Embryonic facial prominence (tissue), 1 donor: ENCODE data around the gene OLAH.

Source experiments
- DNase-seq: peaks from one replicate; pipeline ENCODE4 v3.0.0-alpha.2; 2016; ENCODE audit errors: extremely low spot score

OLAH gene

GRCh38 chr10:15069230-15069629, 25.5 kb downstream of the OLAH start:
- no peak for DNase-seq

GRCh38 chr10:15072358-15072757, 28.6 kb downstream of the OLAH start:
- no peak for DNase-seq

GRCh38 chr10:15075421-15075820, 31.7 kb downstream of the OLAH start:
- no peak for DNase-seq

GRCh38 chr10:15083674-15084501, 40.1 kb downstream of the OLAH start:
- DNase-seq: no peak

GRCh38 chr10:15084502-15084922, 40.8 kb downstream of the OLAH start:
- DNase-seq: peak; percentile 72

- DNase-seq: peak; percentile 29
Observed at GRCh38 chr10:15088428-15089261, 44.9 kb downstream of the OLAH start, which contains the start of gene ACBD7. ACBD7 (minus strand) TSS chr10:15088776; CDS start chr10:15088728, 48 bp downstream.

- no peak for DNase-seq
Observed at GRCh38 chr10:15091418-15091817, 47.7 kb downstream of the OLAH start.

- no peak for DNase-seq
Observed at GRCh38 chr10:15092855-15093408, 49.2 kb downstream of the OLAH start.

GRCh38 chr10:15096661-15097010, 52.9 kb downstream of the OLAH start:
- DNase-seq: no peak

GRCh38 chr10:15097011-15097812, 53.5 kb downstream of the OLAH start, which contains the start of gene RPP38:
RPP38 (plus strand) TSS chr10:15097355; CDS start chr10:15103315, 5,960 bp downstream.
- DNase-seq: peak; percentile 91

- no peak for DNase-seq
Observed at GRCh38 chr10:15099886-15100285, 56.1 kb downstream of the OLAH start.

- DNase-seq: no peak
Observed at GRCh38 chr10:15103513-15103912, 59.8 kb downstream of the OLAH start.

GRCh38 chr10:15106352-15107013, 62.7 kb downstream of the OLAH start:
- DNase-seq: peak; percentile 29

- DNase-seq: no peak
Observed at GRCh38 chr10:15112657-15113056, 68.9 kb downstream of the OLAH start.

- no peak for DNase-seq
Observed at GRCh38 chr10:15113766-15114165, 70.0 kb downstream of the OLAH start.

GRCh38 chr10:15116225-15116624, 72.5 kb downstream of the OLAH start:
- DNase-seq: no peak

GRCh38 chr10:15118615-15119014, 74.9 kb downstream of the OLAH start:
- no peak for DNase-seq

GRCh38 chr10:15120523-15120922, 76.8 kb downstream of the OLAH start:
- no peak for DNase-seq

GRCh38 chr10:15121707-15122106, 78.0 kb downstream of the OLAH start:
- DNase-seq: no peak

- no peak for DNase-seq
Observed at GRCh38 chr10:15122477-15123030, 78.8 kb downstream of the OLAH start.
